GM21528 (cell line): Measurements from ENCODE around the gene EBF4.
"Not testable (repeated sequence)": the region's sequence is repeated elsewhere in the genome, so short reads cannot be mapped to it uniquely, and the experiment has no call there.

Experiments used
- ATAC-seq: cut with Tn5 transposase; IDR thresholded peaks from one replicate; pipeline ENCODE4 v1.9.1; 2021; ENCODE audit warnings: mild to moderate bottlenecking, moderate library complexity; ENCODE audit not compliant: unreplicated experiment, low FRiP score

EBF4 gene

DNA sequence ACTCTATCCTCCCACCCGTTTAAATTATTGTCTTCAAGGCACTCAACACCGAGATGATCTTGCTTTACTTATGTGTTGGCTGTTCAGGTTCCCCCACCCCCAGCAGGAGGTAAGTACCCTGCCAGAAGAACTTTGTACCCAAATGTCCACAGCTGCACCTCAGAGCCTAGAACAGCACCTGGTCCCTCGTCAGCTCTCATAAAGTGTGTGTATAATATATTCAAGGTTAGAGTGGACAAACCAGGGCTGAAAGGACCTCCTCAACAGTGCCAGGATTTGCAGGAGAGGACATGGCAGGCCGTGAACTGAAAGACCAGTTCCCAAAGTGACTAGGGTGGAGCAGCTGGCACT lies 113.7 kb downstream of the EBF4 start:
- ATAC-seq = no peak

DNA sequence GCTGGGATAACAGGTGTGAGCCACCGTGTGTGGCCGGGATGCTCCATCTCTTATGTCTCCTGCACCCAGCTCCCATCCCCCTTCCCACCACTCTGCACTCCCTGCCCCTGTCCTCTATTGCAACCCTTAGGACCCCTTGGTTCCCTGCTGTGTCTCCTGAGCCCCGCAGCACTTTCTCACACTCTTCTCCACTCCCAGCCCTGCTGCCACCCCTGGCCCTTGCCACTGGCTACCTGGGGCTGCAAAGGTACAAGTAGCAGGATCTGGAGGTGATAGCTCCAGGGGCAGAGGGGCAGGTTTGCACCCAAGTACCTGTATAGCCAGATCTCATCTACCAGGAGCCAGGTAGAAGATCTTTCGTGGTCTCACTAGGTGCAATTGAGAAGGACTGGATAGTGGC lies 114.4 kb downstream of the EBF4 start:
- ATAC-seq = no peak

DNA sequence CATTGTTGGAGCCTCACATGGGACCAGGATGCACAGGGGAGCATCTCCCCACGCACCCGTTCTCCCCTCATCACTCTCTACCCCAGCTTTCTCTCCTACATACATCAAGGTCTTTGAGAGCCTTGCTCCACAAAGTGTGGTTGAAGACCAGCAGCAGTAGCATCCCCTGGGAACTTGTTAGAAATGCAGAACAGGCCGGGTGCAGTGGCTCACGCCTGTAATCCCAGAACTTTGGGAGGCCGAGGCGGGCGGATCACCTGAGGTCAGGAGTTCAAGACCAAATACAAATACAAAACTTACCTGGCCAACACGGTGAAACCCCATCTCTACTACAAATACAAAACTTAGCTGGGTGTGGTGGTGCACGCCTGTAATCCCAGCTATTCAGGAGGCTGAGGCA lies 115.3 kb downstream of the EBF4 start:
- not testable (repeated sequence) for ATAC-seq

GRCh38 chr20:2809690-2810089 lies 117.1 kb downstream of the EBF4 start:
- no peak for ATAC-seq
